Loucy (cell line): ENCODE measurements around the gene SMOC2.

ENCODE experiments used
- CTCF ChIP-seq: fragments of 200-600 bp; sonication (generic); conservative IDR thresholded peaks from 2 replicates; pipeline ENCODE4 v1.5.1; 2014; ENCODE audit warnings: mild to moderate bottlenecking, antibody characterized with exemption, low read length
- EZH2phosphoT487 ChIP-seq: fragments of 200-600 bp; IDR thresholded peaks from 2 replicates; pipeline ENCODE4 v1.6.1; 2018; ENCODE audit warnings: antibody characterized with exemption, mild to moderate bottlenecking, moderate library complexity, borderline replicate concordance

- TF ChIP-seq CTCF (no peak), EZH2phosphoT487 (no peak)
Measured at GRCh38 chr6:168708526-168708925, 267.5 kb downstream of the SMOC2 start.
